ENCODE measurements around the gene STK24. TPM values are rescaled to one million over a fixed set of nuclear protein-coding genes. Genes with fewer than 3 reads are reported as not detected.

Gene STK24
- total RNA-seq, result 49.4 and 53.2 TPM in 2 replicates

GRCh38 chr13:98576963-98577835 is at the start of gene STK24:
TSS of gene STK24 (minus strand) at chr13:98577107. CDS start at chr13:98576786, 321 bp downstream.

Other genes starting within 250 kb of the STK24 start
- gene SLC15A1, start 175.6 kb upstream of the STK24 start, total RNA-seq, result 0.12 TPM in 1 of 2 replicates, not detected in the other

Data from hair follicle dermal papilla cell (primary cell).